Hepatic stellate cell (primary cell): Measurements from ENCODE around the gene RANGRF.

Source experiments
- DNase-seq: peaks from one replicate; pipeline ENCODE4 v3.0.0; 2011; ENCODE audit warnings: low spot score

RANGRF gene

GRCh38 chr17:8314797-8315763, 26.6 kb downstream of the RANGRF start:
- no peak for DNase-seq

DNA sequence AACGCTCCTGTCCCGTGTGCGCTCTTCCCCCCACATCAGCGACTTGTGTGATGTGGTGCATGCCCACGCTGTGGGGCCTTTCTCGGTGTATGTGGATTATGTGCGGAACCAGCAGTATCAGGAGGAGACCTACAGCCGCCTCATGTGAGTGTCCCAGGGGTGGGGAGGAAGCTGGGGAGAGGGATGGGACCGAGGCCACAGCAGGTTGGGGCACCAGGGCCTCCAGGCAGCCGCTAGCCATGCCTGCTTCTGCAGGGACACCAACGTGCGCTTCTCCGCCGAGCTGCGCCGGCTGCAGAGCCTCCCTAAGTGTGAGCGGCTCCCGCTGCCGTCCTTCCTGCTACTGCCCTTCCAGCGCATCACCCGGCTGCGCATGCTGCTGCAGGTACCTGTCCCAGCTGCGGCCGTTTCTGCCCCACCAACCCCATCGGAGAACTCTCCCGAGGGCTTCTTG, 27.3 kb downstream of the RANGRF start:
- DNase-seq: no peak

DNA sequence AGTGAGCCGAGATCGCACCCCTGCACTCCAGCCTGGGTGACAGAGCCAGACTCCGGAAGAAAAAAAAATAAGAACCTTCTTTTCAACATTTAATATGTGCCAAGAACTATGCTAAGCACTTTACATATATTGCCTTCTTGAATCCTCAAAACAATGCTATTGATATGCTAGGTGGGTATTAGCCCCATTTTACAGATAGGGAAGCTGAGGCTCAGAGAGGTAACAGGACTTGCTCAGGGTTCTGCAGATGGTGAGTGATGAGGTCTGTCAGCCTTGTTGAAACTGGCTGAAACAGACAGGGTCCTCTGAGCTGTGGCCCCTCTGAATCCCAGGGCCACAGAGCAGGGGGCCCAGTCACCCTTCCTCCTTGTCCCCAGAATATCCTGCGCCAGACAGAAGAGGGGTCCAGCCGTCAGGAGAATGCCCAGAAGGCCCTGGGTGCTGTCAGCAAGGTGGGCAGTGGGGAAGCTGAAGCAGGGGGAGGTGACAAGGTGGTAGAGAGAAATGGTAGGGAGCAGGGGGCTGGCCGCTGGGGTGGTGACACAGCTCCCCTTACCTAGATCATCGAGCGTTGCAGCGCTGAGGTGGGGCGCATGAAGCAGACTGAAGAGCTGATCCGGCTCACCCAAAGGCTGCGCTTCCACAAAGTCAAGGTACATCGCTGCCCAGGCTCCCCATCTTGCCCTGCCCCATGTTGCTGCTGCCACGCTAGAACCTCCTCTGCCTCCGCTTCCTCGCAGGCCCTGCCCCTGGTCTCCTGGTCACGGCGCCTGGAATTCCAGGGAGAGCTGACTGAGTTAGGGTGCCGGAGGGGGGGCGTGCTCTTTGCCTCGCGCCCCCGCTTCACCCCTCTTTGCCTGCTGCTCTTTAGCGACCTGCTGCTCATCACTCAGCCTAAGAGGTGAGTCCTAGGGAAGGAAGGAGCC, 29.8 kb downstream of the RANGRF start:
- no peak for DNase-seq

GRCh38 chr17:8320262-8320661, 31.8 kb downstream of the RANGRF start:
- DNase-seq: no peak

DNA sequence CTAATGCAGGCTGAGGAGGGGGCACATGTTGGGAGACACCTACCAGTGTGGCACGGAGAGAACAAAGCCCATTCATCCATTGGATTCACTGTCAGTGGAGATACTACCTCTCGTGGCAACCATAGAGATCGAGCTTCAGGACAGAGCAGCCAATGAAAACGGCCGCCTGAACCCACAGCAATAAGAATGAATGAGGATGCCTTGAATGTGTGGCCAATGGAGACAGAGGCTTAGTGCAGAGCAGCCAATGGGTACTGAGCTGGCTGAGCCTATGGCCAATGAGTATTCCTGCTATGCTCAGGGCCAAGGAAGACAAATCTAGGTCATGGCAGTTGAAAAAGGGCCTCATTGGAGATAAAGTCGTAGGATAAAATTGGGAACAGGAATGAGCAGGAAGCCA, 32.5 kb downstream of the RANGRF start:
- DNase-seq: no peak

DNA sequence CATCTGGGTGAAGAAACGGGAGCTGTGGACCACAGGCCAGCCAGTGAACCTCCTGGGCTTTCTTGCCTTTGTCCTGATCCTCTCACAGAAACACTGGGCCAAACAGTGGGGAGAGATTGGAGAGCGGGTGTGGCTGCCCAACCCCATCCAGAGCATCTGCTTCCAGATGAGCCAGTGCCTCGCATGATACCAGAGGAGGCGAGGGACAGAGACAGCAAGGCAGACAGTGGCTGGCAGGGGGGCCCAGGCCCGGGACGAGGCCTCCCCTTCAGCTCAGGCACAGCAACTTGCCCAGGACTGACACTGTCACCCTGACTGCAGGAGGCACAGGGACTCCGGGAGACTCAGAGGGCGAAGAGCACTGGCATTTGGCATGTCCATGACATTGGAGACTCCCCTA, 33.6 kb downstream of the RANGRF start:
- no peak for DNase-seq

DNA sequence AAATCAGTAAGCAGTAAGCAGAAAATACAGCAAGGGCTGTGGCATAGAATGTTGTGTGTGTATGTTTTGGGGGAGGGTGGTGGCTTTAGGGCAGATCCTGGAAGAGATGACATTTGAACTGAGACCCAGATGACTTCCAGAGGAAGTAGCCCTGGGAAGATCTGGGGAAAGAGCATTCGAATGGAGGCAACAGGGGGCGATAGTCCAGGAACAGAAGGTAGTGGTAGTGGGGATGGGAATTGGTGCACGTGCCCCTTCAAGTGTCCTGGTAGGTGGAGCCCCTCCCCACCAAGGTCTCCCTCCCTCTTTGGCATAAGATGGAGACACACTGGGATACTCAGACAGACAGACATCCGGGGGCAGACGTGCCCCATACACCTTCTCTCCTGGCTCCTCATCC, 35.7 kb downstream of the RANGRF start:
- no peak for DNase-seq

DNA sequence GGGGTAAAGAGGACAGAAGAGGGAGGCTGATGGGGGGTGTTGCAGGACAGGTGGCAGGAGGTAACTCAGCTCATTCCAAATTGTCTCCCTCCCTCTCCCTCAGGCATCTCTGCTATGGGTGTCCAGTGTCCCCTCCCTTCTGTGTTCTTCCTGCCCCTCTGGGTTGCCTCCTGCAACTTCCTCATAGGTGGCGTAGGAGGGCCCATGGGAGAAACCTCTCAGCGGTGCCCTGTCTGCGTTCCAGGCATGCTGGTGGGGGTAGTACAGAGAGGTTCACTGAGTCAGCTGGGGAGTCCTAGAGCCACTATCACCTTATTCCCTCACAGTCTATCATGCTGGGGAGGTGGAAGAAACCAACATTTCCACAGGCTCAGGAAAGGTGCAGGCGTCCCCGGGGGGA, 36.5 kb downstream of the RANGRF start:
- no peak for DNase-seq

DNA sequence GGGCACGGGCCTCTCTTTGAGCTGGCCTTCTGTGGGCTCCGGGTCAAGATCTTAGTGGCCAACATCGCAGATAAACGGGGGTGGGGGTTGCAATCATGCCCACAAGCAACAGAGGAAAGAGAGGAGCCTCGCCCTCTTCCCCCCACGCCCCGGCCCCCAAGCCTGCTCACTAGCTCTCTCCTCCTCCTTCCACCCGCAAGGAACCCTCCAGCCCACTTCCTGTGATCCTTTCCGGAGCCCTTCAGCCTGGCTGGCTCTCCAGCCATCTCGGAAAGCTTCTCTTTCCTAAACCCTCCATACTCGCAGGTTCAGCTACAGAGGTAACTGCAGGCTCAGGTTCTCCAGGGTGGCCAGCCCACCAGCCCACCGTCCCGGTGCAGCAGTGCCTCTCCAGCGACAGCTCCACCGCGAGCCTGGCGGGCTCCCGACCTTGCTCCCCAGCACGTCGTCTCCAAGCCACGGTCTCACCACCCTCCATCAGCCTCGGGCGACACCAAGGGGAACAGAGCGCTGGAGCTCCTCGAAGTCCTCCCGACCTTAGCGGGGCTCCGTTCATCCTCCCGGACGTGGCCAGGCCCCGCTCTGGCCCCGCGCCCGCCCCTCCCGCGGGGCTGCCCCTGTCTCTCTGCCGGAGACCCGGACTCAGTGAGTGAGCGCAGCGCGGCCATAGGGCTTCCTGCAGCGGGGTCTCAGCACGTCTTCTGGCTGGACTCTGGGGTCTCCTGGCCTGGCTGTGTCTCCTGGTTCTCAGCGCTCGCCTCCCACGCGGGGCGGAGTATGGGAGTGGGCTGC, 38.2 kb downstream of the RANGRF start:
- peak; percentile 69 for DNase-seq

DNA sequence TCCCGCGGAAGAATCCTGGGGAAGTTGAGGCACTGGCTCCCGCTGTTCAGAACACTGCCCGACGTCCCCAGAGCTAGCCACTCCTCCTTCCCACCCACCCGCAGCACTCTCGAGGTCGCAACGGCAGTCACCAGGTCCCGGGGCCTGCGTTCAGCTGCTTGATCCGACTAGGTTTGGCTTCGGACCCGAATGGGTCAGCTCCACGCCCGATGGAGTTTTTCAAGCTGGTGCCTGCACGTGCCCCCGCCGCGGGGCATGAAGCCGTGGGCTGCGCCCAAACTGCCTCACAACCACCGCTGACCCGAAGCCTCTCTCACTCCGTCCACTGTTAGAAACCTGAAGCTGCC, 38.8 kb downstream of the RANGRF start:
- no peak for DNase-seq

- no peak for DNase-seq
These were observed 43.7 kb downstream of the RANGRF start for GRCh38 chr17:8332128-8332527.

GRCh38 chr17:8332688-8333087, 44.2 kb downstream of the RANGRF start:
- no peak for DNase-seq

GRCh38 chr17:8333281-8333680, 44.8 kb downstream of the RANGRF start:
- no peak for DNase-seq

- DNase-seq: no peak
These were observed 49.6 kb downstream of the RANGRF start for GRCh38 chr17:8337802-8338752.

DNA sequence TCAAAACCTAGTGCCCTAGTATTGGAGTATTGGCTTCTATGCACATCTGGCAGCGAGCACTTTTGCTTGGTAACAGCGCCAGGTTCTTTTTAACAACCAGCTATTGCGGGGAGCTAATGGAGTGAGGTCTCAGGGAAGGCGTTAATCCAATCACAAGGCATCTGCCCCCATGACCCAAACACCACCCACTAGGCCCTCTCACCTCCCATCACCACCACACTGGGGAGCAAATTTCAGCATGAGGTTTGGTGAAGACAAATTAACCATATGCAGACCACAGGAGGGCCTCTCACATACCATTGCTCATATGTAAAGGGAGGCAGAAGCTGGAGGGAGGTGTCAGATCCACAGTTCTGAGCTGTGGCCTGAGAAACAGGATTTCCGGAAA, 50.3 kb downstream of the RANGRF start:
- DNase-seq: no peak

DNA sequence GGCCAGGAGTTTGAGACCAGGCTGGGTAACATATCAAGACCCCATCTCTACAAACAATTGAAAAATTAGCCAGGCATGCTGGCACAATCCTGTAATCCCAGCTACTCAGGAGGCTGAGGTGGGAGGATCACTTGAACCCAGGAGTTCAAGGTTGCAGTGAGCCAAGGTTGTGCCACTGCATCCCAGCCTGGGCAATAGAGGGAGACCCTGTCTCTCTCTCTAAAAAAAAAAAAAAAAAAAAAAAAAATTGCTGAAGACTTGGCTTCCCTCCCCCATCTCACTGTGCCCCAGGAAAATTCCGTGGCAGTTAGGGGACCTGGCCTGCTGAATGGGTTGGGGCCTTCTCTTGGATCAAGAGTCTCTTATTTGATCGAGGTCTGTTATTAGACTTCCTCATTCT, 51.1 kb downstream of the RANGRF start, which contains the start of gene ODF4:
Gene ODF4, plus strand, starts transcription at position 301 of the 400 bp plus-strand sequence. CDS start 212 bp downstream, outside the sequence.
- no peak for DNase-seq
